Colonic mucosa (tissue), 4 donors: ENCODE measurements around the gene STAT5B. TPM values are rescaled to one million over a fixed set of nuclear protein-coding genes. Genes with fewer than 3 reads are reported as not detected.
"Not testable (repeated sequence)": the region's sequence is repeated elsewhere in the genome, so short reads cannot be mapped to it uniquely, and the experiment has no call there.

Source experiments
- DNase-seq: peaks from one replicate; pipeline ENCODE4 v3.0.0-alpha.2; 2020
- H3K27ac ChIP-seq: fragments of 200-600 bp; one replicate; pipeline ENCODE4 v1.8.0; 2021
- H3K27me3 ChIP-seq: fragments of 200-600 bp; one replicate; pipeline ENCODE4 v1.8.0; 2021
- H3K36me3 ChIP-seq: fragments of 200-600 bp; one replicate; pipeline ENCODE4 v1.8.0; 2021
- H3K4me1 ChIP-seq: fragments of 200-600 bp; one replicate; pipeline ENCODE4 v1.8.0; 2021; ENCODE audit warnings: mild to moderate bottlenecking
- H3K4me3 ChIP-seq: fragments of 200-600 bp; one replicate; pipeline ENCODE4 v1.8.0; 2021
- H3K9ac ChIP-seq, 2 donors: one replicate each; pipeline ENCODE4 v1.7.0; 2013; ENCODE audit warnings: control low read depth in 2 of 2, low read depth in 2 of 2, low read length in 2 of 2
- H3K9me3 ChIP-seq: fragments of 200-600 bp; one replicate; pipeline ENCODE4 v1.8.0; 2021
- CTCF ChIP-seq: fragments of 200-600 bp; IDR thresholded peaks from one replicate; pipeline ENCODE4 v1.8.0; 2022; ENCODE audit warnings: antibody characterized with exemption, mild to moderate bottlenecking
- intact Hi-C: fragments of 100-400 bp; cut with DNase I; formaldehyde crosslinking; loops from one replicate; pipeline ENCODE4 v1.14.1; 2022
- total RNA-seq, 2 donors: library from RNA; stranded (reverse); fragmentation: NEBNext Ultra II Directional in 1 of 2; extraction: Animal tissue kit (Norgen Biotek cat#: 25700) in 1 of 2; gene quantifications; one replicate each; pipeline ENCODE4 v1.2.1, GENCODE V29; 2021
- donor health status: healthy.
- donor health status: DM: no; HTN: no; CAD: no.
- donor health status: DM: no; HTN: no; CAD: no.

Gene STAT5B
- total RNA-seq, 2 donors from 2014 or later, result 29.3 to 38.4 TPM

DNA sequence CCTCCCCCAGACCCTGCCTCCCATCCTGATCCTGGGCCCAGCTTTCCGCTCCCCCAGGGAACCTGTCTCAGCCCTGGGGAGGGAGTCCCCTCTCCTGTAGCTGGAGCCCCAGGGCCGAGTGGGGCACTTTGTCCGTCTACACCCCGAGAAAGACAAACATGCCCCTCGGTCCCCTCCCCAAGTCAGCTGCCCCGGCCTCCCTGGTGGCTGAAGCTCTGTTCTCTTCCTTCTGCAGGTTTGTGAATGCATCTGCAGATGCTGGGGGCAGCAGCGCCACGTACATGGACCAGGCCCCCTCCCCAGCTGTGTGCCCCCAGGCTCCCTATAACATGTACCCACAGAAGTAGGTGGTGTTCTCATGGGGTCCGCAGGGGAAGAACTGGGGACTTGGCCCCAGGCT lies 33.0 kb upstream of the STAT5B start:
- Histone ChIP-seq H3K27ac (no peak overlapping the region), H3K36me3 (no peaks in the 10 kb centered on the region)
- TF ChIP-seq CTCF, result no peak

DNA sequence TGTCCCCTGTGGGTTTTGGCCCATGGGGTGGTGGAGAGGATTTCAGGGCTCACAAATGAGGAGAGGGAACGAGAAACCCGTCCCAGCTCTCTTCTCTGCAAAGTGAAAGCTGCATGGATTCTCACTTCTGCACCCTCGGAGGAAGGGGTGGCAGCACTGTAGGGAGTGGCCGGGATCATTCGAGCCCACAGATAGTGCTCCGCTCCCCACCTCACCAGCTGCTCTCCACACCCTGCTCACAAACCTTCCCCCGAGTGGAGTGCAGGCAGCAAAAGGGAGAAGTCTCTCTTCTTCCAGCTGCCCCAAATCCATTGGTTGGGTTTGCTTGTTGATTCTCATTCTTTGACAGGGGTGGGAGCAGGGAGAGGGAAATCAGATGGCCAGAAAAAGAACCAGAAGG lies 32.3 kb upstream of the STAT5B start:
- TF ChIP-seq CTCF, result no peak
- Histone ChIP-seq H3K4me3 (no peak overlapping the region), H3K36me3 (no peaks in the 10 kb centered on the region), H3K27me3 (no peaks in the 10 kb centered on the region), H3K9ac (no peak overlapping the region), H3K4me1 (peaks cover 4% of the 10 kb centered on the region), H3K27ac (no peak overlapping the region), H3K9me3 (no peaks in the 10 kb centered on the region)
- no peak for DNase-seq
- intact Hi-C loops, result no loop called here

More for the DNA sequence above, 33.0 kb upstream of the STAT5B start:
- H3K4me1 ChIP-seq, result peaks cover 4% of the 10 kb centered on the region
- no peak for DNase-seq
- H3K4me3 ChIP-seq, result no peak overlapping the region
- no peaks in the 10 kb centered on the region for H3K27me3 ChIP-seq
- no peaks in the 10 kb centered on the region for H3K9me3 ChIP-seq
- intact Hi-C loops, result no loop called here
- no peak overlapping the region for H3K9ac ChIP-seq

GRCh38 chr17:42307362-42307927 lies 31.3 kb upstream of the STAT5B start:
- peaks cover 2% of the 10 kb centered on the region for H3K4me1 ChIP-seq
- H3K9me3 ChIP-seq, result no peaks in the 10 kb centered on the region
- no peaks in the 10 kb centered on the region for H3K27me3 ChIP-seq
- H3K9ac ChIP-seq, result no peak overlapping the region
- no peak for TF ChIP-seq CTCF
- H3K36me3 ChIP-seq, result no peaks in the 10 kb centered on the region
- intact Hi-C loops, result no loop called here
- DNase-seq, result no peak
- H3K27ac ChIP-seq, result no peak overlapping the region
- no peak overlapping the region for H3K4me3 ChIP-seq

GRCh38 chr17:42306385-42306667 lies 30.1 kb upstream of the STAT5B start:
- DNase-seq, result no peak
- H3K27me3 ChIP-seq, result no peaks in the 10 kb centered on the region
- H3K4me3 ChIP-seq, result no peak overlapping the region
- H3K4me1 ChIP-seq, result no peaks in the 10 kb centered on the region
- H3K36me3 ChIP-seq, result no peaks in the 10 kb centered on the region
- H3K9ac ChIP-seq, result no peak overlapping the region
- no peaks in the 10 kb centered on the region for H3K9me3 ChIP-seq
- no peak overlapping the region for H3K27ac ChIP-seq
- no peak for TF ChIP-seq CTCF
- intact Hi-C loops, result no loop called here

DNA sequence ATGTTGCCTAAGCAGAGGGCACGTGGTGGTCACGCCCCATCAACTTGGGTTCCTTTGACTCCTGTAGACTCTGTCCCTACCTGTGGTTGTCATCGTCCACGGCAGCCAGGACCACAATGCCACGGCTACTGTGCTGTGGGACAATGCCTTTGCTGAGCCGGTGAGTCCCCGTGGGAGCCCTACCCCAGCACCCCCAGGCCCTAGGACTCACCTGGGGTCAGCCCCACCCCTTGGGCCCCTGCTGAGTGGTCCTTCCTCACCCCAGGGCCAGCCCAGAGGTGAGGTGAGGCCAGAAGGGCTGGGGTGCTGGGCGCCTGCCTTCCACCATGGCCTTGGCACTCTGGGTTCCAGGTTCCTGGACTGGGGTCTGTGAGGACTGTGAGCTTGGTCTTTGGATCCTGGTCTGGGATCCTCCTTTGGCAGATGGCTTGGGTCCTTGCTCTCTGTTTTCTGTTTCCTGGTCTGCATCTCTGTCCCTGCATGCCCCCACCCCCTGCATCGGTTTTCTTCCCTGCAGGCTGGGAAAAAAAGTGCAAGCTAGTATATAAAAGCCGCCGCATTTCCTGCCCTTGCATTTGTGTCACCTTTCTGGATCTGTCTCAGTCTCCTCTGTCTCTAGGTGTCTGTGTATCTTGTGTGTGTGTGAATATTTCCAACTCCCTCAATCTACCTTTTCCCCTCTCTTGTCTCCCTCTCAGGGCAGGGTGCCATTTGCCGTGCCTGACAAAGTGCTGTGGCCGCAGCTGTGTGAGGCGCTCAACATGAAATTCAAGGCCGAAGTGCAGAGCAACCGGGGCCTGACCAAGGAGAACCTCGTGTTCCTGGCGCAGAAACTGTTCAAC lies 29.6 kb upstream of the STAT5B start:
- intact Hi-C loops, result no loop called here
- Histone ChIP-seq H3K36me3 (no peaks in the 10 kb centered on the region), H3K9me3 (no peaks in the 10 kb centered on the region), H3K4me1 (no peaks in the 10 kb centered on the region), H3K27me3 (no peaks in the 10 kb centered on the region), H3K4me3 (no peak overlapping the region), H3K27ac (no peak overlapping the region), H3K9ac (no peak overlapping the region)
- no peak for DNase-seq
- no peak for TF ChIP-seq CTCF

DNA sequence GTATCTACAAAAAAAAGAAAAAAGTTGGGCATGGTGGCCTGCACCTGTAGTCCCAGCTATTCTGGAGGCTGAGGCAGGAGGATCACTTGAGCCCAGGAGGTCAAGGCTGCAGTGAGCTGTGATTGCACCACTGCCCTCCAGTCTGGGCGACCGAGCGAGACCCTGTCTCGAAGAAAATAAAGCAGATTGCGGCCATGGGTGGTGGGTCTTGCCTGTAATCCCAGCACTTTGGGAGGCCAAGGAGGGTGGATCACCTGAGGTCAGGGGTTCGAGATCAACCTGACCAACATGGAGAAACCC lies 28.8 kb upstream of the STAT5B start:
- H3K9me3 ChIP-seq, intact Hi-C loops, DNase-seq, H3K9ac ChIP-seq, H3K4me3 ChIP-seq, H3K36me3 ChIP-seq, H3K4me1 ChIP-seq, H3K27ac ChIP-seq, H3K27me3 ChIP-seq: not testable (repeated sequence)
